Cardiac ventricle fibroblast (primary cell): Measurements from ENCODE around the gene EHD1. TPM values are rescaled to one million over a fixed set of nuclear protein-coding genes. Genes with fewer than 3 reads are reported as not detected.

ENCODE experiments used
- total RNA-seq: library from RNA; depleted of rRNA; stranded (reverse); fragments of >200 nt; gene quantifications from 2 replicates; pipeline ENCODE4 v1.2.3, GENCODE V29; 2015

The EHD1 gene
- 38.2 and 40.1 TPM in 2 replicates for total RNA-seq

DNA sequence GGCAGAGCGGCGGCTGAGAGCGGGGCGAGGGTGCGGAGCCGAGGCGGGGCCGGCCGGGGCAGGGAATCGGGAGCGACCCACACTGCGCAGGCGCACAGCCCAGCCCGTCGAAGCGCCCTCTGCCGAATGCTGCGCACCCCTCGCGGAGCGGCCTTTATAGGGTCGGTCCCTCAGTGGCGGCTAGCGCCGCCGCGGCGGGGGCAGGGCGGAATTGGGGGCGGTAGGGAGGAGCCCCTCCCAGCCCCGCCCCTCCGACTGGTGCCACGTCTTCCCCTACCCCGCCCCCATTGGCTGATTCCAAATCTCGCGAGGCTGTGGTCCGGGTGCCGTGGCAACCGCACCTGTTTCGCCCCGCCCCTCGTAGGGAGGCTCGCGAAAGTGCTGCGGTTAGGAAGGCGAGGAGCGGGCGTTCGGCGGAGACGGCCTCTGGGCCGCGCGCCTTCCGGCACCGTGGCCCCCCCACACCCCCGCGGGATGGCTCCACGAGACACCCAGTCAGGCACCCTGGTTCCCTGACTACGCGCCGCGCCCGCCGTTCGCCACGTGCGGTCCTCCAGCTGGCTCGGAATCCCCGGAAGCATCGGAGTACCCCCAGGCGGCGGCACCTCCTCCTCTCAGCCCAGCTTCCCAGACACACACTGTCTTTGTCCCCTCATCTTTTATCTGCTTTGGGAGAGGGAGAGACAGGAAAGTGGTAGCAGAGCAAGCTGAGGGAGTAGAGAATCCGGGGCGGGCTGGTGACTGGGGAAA lies at the start of gene EHD1:
Gene EHD1 (minus strand): TSS at position 128 of the 750 bp plus-strand sequence. CDS start 157 bp downstream, outside the sequence.

DNA sequence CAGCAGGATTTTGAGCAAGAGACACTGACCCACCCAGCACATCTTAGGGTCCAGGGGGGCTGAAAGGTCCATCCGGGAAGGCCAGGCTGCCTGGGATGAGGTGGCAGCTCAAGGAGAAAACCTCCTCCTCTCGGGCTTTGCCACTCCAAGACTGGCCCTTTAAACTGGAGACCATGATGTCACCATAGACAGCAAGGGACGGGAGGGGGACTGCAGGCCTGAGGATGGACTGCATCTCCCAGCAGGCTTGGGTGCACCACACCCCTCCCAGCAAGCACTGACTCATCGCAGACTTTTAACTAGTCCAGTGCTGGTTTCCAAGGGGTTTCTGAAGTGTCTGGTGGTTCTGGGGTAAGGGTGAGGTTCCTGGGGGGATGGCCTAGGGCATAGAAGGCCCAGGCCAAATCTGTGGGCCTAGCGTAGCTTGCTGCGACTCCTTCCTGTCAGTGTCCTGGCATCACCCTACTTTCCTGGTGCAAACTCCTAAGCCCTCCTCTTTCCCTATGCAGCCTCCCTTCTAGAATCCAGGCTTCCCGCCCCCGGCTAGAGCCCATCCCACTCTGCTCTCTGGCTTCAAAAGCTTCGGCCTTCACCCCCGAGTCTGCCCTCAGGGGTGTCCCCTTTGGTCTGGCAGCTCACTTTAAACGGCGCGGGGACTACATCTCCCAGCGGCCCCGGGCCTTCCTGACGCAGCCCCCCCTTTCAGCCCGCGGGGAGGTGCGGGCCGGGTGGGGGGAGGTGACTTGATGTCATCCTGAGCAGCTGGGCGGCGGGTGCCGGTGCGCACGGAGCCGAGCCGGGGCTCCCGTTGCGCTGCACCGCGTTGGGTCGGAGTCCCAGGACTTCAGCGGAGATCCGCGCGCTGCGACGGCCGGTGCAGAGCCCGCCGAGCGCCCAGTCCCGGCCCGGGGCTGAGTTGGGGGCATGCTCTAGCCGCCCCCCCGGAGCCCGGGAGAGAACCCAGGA lies 45.8 kb upstream of the EHD1 start, which contains the start of gene PPP2R5B:
Gene PPP2R5B (plus strand): TSS at position 746 of the 966 bp plus-strand sequence. CDS start 1,046 bp downstream, outside the sequence.

DNA sequence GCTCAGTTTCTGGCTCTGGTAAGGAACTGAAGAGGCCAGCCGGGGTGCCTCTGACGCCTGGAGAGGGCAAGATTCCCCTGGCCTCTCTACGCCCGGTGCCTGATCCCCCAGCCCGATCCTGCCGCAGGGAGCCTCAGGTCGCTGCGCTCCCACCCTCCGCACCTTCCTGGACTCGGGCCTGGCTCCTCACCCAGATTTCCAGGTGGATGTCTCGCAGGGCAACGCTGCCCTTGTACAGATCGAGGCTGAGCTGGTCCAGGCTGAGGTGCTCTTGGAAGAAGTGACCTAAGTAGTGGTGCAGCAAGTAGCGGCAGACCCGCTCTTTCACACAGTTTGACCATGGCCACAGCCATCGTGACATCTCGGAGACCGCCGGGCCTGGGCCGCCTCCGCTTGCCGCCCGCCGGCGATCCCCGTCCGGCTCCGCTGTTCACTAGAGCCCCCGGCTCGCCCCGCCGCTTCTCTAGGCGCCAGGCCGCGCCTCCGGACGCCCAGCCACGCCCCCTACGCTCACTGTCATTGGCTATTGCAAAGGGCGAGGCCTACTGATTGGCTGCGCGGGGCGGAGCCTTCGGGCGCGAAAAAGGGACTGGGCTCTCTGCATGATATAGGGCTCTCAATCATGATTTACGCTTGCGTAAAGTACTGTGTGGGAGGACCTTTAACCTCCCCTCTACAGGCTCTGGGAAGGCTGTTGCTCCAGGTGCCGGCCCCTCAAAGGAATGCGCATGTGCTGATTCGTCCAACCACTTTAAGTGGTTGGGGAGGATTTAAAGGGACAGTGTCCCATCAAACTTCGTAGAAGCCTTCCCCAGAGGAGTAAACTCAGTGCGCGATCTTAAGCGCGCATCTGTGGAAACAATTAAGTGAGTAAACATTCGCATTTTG lies 38.6 kb upstream of the EHD1 start, which contains the start of gene ATG2A:
Gene ATG2A (minus strand): TSS at position 435 of the 888 bp plus-strand sequence. CDS start 74 bp downstream, at position 361.

DNA sequence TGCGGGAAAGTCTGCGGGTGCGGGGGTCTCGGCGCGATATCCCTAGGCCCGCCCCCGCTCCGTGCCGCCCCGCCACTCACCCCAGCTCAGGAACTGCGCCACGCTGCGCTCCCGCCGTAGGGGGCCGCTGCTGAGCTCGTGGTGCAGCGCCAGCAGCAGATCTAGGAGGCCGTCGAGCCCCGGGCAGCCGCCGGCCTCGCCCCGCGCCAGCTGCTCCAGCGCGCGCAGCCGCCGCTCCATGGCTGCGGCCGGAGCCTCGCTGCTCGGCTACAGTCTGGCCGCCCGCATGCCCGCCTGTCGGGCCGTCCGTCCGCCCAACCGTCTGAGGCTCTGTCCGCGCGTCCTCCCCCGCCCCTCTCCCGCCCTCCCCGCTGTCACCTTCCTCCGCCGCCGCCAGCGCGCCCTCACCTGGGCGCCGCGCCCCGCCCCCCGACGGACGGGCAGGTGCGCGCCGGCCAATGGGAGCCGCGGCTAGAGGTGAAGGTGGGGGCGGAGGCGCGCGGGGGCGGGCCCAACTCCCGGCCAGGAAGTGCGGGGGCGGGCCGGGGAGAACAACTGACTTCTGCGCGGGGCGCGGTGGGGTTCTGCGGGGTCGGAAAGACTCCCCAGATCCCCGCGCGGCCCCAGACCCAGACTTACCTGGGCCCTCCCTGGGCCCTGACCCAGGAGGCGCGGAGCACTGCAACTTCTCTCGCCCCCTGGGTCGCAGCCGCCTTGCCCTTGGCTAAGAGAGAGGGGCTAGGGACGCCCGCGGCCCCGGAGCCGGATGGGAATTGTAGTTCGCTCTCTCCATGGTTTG lies 33.9 kb downstream of the EHD1 start, which contains the start of gene CDC42BPG:
Gene CDC42BPG (minus strand): TSS at position 324 of the 799 bp plus-strand sequence. CDS start 84 bp downstream, at position 240.

DNA sequence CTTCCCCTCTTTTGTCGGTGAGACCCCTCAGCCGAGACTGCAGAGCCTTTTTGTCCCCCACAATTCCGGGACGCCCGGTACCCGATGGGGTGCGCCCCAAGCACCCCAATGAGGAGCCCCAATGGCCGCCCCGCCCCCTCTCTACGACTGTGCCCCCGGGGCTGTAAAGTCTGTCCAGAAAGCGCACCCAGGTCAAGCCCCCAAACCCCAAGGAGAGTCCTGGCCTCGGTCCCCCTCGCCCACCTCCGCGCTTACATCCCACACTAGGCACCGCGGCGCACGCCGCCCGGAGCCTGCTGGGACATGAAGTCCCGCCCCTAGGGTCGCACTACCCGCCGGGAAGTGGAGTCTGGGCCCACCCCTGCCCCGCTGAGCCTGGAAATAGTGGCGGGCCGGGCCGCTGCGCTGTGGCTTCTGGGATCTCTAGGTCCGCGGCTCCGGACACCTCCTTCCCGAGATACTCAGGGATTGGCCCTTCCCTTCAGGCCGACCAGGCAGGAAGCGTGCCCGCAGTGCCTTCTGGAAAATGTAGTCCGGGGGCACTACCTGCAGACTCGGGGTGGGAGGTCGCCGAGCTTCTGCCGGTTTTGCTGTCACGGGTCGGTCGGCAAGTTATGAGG lies 68.0 kb downstream of the EHD1 start, which contains the start of gene MEN1:
Gene MEN1 (minus strand): TSS at position 281 of the 620 bp plus-strand sequence. CDS start 442 bp downstream, outside the sequence.

DNA sequence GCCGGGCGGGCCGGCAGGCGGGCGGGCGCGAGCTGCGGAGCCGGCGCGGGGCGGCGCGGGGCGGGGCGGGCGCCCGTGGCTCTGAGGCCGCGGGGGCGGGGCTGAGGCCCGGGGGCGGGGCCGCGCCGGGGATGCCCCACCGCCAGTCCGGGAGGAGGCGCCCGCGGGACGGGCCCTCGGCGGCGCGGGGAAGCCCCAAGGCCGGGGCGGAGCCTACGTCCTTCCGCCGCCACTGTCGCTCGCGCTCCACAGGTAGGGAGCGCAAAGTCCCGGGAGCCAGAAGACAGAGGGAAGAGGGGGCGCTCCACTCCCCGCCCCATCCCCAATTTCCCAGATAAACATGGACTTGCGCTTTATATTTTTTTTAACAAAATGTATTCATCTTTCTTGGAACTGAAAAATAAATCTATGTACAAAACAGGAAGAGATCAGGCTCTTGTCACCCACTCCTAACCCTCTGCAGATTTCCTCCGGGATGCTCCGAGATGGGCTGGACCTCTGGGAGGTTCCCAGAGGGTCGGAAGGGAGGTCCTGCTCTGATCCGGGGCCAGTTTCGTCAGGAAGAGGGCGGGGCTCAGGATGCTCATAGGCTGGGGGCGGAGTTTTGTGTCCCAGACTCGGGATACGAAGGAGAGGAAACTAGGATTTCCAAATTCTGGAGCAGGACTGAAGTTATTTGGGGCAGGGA lies 75.1 kb downstream of the EHD1 start, which contains the start of gene MAP4K2:
Gene MAP4K2 (minus strand): TSS at position 57 of the 688 bp plus-strand sequence. CDS start 65 bp downstream, outside the sequence.

Other genes starting within 250 kb of the EHD1 start
- 15.3 and 15.9 TPM in 2 replicates for gene NRXN2, start 155.4 kb downstream of the EHD1 start, total RNA-seq
- 0.06 and 0.44 TPM in 2 replicates for gene RASGRP2, start 134.5 kb downstream of the EHD1 start, total RNA-seq
- 2.7 and 3.0 TPM in 2 replicates for gene PYGM, start 118.6 kb downstream of the EHD1 start, total RNA-seq
- gene SF1, start 100.1 kb downstream of the EHD1 start, total RNA-seq = 156 and 167 TPM in 2 replicates
- gene MAP4K2, start 75.4 kb downstream of the EHD1 start, total RNA-seq = 2.4 and 3.3 TPM in 2 replicates
- 21.8 and 22.0 TPM in 2 replicates for gene MEN1, start 68.1 kb downstream of the EHD1 start, total RNA-seq
- 0.05 and 0.06 TPM in 2 replicates for gene CDC42BPG, start 34.0 kb downstream of the EHD1 start, total RNA-seq
- gene ATG2A, start 38.6 kb upstream of the EHD1 start, total RNA-seq = 22.7 and 24.6 TPM in 2 replicates
- 13.1 and 14.1 TPM in 2 replicates for gene PPP2R5B, start 46.1 kb upstream of the EHD1 start, total RNA-seq
- gene GPHA2, start 57.3 kb upstream of the EHD1 start, total RNA-seq = not detected in 2 replicates
- not detected in 2 replicates for gene MAJIN, start 93.5 kb upstream of the EHD1 start, total RNA-seq
- not detected in 2 replicates for gene BATF2, start 118.3 kb upstream of the EHD1 start, total RNA-seq
- gene ARL2, start 135.5 kb upstream of the EHD1 start, total RNA-seq = 128 and 130 TPM in 2 replicates
- gene SNX15, start 148.8 kb upstream of the EHD1 start, total RNA-seq = 12.8 and 12.9 TPM in 2 replicates
- 12.4 and 12.6 TPM in 2 replicates for gene SAC3D1, start 162.6 kb upstream of the EHD1 start, total RNA-seq
- gene NAALADL1, start 179.9 kb upstream of the EHD1 start, total RNA-seq = 17.6 and 21.8 TPM in 2 replicates
- gene CDCA5, start 205.4 kb upstream of the EHD1 start, total RNA-seq = 1.4 and 2.6 TPM in 2 replicates
- gene ZFPL1, start 205.6 kb upstream of the EHD1 start, total RNA-seq = 24.3 and 32.6 TPM in 2 replicates
- gene VPS51, start 217.6 kb upstream of the EHD1 start, total RNA-seq = 325 and 679 TPM in 2 replicates
- 1.2 and 4.9 TPM in 2 replicates for gene TM7SF2, start 233.3 kb upstream of the EHD1 start, total RNA-seq
- gene ZNHIT2, start 239.1 kb upstream of the EHD1 start, total RNA-seq = 13.9 and 14.3 TPM in 2 replicates
- gene FAU, start 243.5 kb upstream of the EHD1 start, total RNA-seq = 755 and 823 TPM in 2 replicates
- gene MRPL49, start 243.7 kb upstream of the EHD1 start, total RNA-seq = 45.5 and 47.6 TPM in 2 replicates